HG03103 (cell line): ENCODE results near the gene ZMYND8.
"Not testable (repeated sequence)": the region's sequence is repeated elsewhere in the genome, so short reads cannot be mapped to it uniquely, and the experiment has no call there.

Experiments
- ATAC-seq: cut with Tn5 transposase; IDR thresholded peaks from one replicate; pipeline ENCODE4 v1.9.1; 2021; ENCODE audit warnings: low read depth; ENCODE audit not compliant: unreplicated experiment

ZMYND8 gene

DNA sequence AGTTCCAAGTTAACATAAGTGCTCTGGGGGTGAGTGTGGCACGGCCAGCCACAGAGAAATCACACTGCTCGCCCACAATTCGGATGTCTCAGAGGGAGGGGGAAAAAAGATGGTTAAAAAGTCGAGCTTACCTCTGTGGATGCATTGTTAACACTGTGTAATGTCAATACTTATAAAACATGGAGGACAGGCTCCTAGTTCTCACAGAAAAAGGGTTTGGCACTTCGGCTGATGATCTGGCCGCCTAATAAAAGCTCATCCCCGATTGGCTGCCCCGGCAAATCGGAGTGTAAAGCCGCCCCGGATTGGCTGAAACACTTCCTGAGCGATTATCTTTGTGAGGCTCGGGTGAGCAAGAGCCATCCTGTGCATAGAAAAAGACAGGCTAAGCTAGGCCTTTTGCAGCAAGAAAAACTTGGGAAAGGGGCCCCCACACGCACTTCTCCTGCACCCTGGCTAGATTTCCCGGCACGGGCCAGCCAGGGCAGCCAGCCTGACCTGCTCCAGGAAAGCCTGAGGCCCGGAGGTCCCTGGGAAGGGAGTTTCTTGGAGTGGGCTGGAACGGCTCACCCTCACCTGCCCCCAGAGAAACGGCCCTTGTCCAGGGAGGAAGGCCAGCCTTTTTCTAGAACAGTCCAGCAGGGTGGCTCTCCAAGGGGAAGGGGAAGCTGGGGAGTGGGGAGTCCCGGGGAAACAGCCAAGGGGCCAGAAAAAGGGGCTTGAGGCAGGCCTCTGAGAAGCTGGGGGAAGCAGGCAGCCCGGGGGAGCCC, at the start of gene ZMYND8:
TSS of gene ZMYND8 (minus strand) at position 174 of the 770 bp plus-strand sequence. CDS start at position 145, 29 bp downstream.
- ATAC-seq: peak; percentile 39

DNA sequence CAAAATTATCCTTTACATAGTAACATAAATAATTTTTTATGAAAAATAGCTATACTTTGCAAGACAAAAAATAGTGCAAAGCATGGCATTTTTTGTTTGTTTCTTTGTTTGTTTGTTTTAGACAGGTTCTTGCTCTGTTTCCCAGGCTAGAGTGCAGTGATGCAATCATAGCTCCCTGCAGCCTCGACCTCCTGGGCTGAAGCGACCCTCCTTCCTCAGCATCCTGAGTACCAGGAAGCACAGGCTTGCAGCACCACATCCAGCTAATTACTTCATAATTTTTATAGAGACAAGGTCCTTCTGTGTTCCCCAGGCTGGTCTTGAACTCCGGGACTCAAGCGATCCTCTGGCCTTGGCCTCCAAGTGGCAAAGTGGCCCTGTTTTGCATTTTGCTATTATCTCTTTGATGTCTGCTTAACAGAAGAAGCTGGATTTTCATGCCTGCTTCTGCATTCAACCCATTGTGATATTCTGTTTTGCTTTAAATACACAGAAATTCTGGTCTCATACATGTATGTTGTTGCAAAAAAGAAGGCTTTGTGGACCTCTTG, 49.4 kb upstream of the ZMYND8 start:
- no peak for ATAC-seq

DNA sequence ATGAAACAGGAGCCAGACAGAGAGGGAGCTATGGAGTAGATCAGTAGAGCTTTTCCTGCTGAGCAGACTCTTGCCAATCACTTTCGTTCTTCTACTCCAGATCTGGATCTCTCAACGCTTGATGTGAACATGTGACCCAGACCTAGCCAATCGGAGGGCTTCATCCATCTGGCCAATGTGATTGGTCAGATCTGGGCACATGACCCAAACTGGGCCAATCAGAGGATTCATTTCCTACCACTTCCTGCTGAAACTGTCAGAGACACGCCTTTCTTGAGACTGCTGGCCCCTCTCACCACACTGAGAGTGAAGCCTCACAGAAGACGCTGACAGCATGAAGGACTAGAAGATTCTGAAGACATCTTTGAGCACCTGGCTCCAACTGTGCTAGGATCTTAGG, 44.2 kb upstream of the ZMYND8 start:
- no peak for ATAC-seq

DNA sequence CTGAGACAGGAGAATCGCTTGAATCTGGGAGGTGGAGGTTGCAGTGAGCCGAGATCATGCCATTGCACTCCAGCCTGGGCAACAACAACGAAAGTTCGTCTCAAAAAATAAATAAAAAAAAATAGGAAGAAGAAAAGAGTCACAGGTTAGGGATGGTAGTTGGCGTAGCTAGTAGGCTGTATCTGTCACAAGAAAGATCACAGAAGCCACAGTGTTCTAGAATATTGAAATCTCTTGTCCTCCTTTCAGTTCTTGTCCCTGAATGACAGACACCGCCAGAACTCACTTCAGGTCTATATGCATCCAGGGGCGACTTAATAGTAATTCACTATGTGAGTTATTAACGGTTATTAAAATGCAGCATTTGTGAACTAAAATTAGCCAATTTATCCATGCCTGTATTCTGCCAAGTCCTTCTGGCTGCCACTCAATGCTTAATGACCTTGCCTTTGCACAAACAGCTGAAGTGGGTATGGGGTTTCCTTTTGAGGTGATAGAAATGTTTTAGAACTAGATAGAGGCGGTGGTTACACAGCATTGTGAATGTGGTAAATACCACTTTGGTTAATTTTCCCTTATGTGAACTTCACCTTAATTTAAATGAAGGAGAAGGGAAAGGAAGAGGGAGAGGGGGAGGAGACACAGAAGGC, 41.3 kb upstream of the ZMYND8 start:
- no peak for ATAC-seq

DNA sequence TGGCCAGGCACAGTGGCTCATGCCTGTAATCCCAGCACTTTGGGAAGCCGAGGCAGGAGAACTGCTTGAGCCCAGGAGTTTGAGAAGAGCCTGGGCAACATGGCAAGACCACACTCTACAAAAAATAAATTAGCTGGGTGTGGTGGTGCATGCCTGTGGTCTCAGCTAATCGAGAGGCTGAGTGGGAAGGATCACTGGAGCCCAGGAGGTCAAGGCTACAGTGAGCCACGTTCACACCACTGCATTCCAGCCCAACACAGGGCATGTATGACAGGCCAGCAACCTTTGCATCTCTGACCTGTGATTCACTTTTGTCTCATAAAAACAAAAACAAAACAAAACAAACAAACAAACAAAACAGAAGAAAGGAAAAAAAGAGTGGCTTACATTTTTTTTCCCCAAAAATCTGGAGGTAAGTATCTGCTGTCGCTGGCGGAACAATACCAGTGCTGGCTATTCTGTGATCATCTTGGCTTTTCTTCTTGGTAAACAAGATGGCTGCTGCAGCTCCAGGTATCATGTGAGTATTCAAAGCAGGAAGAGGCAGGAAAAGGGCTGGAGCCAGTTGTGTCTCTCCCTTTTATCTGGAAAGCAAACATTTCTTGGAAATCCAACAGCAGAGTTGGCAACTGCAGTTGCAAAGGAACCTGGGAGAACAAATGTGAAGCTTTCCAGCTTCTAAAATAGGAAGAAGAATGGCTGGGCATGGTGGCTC, 40.4 kb upstream of the ZMYND8 start:
- ATAC-seq: no peak

DNA sequence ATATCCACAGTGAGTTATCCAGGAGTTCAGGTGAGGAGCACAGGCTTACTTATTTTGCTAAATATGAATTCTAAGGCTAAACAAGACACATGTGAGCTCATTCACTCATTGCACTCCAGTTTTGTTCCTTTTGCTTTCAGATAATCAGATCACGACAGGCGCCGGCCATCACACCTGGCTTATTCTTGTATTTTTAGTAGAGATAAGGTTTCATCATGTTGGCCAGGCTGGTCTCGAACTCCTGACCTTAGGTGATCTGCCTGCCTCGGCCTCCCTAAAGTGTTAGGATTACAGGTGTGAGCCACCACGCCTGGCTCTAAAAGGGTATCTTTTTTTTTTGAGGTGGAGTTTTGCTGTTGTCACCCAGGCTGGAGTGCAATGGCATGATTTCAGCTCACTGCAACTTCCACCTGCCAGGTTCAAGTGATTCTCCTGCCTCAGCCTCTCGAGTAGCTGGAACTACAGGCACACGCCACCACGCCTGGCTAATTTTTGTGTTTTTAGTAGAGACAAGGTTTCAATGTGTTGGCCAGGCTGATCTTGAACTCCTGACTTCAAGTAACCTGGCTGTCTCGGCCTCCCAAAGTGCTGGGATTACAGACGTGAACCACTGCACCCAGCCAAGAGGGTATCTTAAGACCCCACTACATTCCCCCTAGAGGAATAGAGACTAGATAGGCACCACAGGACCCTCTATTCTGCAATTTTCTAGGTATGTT, 37.5 kb upstream of the ZMYND8 start:
- ATAC-seq: not testable (repeated sequence)

DNA sequence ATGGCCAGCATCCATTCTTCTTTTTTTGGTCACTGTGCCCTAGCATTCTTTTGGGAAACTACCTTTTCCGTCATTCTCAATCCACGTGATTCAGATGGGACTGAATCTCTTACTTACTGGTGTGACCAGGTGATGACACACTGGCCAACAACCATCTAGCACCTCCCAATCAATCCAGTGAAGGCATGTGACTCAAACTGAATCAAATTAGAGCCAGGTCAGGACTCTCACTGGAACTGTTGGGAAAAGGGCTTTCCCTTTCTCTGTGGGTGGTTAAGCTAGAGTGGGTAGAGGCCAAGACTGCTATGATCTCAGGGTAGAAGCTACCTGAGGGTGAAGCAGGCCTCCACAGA, 36.2 kb upstream of the ZMYND8 start:
- ATAC-seq: no peak

DNA sequence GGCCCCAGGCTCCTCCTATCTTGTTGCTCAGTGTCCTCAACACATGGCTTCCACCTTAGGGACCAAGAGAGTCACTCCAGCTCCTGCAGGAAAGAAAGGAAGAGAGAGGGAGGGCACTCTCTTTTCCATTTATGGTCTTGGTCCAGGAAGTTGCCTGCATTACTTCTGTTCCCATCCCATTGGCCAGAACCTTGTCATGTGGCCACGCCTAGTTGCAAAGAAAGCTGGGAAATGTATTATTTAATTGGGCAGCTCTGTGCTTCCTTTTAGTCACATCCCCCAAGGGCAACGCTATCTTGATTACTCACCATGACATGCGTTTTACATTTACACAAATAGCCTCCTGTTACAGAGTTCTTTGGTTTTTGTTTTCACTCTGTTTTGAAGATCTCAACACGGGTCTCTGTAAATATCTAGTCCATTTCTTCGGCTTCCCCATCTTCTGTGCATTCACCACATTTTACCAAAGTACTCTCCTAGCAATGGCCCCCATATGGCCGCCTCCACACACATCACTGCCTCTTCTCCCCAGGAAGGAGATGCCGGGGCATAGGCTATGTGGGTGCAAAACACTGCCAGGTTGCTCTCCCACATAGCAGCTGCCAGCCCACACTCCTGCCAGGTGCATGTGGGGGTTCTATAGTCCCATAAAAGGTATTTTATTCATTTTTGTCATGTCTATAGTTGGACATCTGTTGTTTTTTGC, 35.7 kb upstream of the ZMYND8 start:
- no peak for ATAC-seq

DNA sequence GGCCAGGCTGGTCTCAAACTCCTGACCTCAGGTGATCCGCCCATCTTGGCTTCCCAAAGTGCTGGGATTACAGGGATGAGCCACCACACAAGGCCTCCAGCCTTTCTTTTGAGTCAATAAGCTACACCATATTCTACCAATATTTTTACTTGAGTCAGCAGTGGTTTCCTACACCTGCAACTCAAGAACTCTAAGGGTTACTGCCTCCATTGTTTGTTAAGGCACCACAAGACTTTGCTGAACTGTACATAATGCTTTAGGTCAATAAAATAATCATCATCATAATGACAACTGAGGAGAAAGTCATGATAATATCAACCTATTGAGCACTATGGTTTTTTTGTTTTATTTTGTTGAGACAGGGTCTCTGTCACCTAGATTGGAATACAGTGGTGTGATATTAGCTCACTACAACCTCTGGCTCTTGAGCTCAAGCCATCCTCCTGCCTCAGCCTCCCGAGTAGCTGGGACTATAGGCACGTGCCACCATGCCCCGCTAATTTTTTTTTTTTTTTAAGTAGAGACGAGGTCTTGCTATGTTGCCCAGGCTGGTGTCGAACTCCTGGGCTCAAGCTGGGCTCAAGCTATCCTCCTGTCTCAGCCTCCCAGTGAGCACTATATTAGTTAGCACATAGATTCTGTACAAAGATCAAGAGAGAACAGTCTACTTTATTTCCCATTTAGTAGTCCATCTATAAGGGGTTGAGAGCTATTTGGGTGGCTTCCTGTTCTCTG, 34.9 kb upstream of the ZMYND8 start:
- ATAC-seq: no peak

DNA sequence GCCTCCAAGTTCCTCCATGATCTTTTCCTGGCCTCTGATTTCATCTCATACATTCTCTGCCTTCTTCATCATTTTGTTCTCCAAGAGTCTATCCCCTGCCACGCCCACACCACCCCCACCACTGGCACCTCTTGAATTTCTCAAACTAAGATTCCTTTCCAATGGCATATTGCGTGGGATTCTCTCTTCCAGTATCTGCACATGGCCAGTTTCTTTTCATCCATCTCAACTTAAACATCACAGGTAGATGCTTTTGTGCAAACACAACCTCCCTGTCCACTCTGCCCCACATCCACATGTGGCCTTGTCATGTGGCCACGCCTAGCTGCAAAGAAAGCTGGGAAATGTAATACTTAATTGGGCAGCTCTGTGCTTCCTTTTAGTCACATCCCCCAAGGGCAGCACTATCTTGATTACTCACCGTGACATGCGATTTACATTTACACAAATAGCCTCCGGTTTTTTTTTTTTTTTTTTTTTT, 33.4 kb upstream of the ZMYND8 start:
- no peak for ATAC-seq

DNA sequence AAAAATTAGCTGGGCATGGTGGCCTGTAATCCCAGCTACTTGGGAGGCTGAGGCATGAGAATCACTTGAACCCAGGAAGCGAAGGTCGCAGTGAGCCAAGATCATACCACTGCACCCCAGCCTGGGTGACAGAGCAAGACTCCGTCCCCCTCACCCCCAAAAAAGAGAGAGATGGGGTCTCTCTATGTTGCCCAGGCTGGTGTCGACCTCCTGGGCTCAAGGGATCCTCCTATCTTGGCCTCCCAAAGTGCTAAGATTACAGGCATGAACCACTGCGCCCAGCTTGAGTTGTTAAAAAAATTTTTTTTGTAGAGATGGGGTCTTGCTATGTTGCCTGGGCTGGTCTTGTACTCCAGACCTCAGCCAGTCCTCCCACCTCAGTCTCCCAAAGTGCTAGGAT, 29.5 kb upstream of the ZMYND8 start:
- not testable (repeated sequence) for ATAC-seq

DNA sequence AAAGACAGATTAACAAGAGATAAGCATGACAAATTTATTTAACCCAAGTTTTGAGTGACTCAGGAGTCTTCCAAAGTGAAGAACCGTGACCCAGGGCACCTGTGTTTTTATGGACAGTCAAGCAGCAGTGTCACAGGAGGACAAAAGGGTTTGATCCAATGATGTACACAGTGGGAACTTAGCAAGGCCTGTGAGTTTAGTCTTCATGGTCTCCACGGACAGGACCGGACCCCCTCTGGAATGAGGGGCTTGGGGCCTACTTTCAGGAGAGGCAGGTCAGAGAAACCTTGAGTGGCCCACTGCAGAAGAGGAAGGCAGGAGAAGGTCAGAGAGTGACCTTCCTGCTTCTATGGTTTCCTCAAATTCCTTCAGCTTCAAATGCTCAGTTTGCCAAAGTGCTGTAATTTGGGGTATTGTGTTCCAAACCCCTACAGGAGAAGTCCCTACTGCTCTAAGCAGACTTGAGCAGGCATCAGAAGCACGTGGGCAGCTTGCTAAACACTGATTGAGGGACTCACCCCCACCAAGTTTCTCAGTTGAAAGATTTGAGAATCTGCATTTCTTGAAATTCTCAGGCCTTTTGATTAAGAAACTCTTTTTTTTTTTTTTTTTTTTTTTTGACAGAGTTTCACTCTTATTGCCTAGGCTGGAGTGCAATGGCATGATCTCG, 26.4 kb upstream of the ZMYND8 start:
- ATAC-seq: no peak

DNA sequence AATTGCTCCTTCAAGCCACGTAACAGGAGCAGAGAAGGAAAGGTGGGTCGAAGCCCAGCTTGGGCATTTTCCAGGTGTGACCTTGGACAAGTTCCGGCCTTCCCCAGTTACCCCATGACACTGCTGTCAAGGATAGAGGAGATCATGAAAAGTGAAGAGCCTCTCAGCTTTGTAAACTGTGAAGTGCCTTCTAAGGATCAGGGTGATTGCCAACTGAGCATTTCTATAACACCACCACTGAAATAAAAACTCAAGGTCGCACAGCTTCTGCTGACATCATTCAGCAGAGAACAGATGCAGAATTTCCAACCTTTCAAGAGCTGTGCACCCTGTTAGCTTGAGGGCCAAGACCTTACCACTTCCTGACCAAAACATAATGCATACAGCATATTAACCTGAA, 24.0 kb upstream of the ZMYND8 start:
- ATAC-seq: no peak

DNA sequence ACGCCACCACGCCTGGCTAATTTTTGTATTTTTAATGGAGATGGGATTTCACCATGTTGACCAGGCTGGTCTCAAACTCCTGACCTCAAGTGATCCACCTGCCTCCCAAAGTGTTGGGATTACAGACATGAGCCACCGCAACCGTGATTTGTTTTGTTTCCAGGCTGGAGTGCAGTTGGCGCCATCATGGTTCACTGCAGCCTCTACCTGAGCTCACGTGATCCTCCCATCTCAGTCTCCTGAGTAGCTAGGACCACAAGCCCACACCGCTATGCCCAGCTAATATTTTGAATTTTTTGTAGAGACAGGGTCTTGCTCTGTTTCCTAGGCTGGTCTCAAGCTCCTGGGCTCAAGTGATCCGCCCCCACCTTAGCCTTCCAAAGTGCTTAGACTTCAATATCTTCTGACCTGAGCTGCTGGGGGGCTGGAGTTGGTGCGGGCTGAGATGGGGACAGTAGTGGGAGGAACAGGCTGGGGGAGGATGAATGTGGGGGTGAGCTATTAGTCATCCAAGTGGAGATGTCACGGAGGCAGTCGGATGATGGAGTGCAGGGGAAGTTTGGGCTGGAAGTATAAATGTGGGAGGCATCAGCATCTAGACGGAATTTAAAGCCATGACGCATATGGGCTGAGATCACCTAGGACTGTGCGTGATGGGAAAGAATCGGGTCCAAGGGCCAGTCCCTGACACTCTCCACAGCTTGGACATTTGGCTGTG, 23.1 kb upstream of the ZMYND8 start:
- no peak for ATAC-seq

DNA sequence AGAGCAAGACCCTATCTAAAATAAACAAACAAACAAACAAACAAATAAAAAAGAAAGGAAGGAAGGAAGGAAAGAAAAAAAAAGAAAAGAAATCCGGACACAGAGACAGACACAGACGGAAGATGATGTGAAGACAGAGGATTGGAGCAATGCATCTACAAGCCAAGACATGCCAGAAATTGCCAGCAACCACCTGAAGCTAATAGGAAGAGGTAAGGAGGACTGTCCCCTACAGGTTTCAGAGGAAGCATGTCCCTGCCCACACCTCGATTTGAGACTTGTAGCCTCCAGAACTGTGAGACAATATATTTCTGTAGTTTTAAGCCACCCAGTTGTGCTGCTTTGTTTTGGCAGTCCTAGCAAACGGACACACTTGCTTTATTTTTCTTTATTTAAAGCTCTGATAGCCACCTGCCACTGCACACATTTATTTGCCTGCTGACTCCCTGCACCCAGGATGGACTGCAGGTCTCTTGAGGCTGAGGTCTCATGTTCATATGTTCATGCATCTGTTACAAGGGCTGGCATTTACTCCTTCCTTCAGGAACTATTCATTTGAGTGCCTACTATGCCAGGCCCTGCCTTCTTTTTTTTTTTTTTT, 20.7 kb upstream of the ZMYND8 start:
- no peak for ATAC-seq

DNA sequence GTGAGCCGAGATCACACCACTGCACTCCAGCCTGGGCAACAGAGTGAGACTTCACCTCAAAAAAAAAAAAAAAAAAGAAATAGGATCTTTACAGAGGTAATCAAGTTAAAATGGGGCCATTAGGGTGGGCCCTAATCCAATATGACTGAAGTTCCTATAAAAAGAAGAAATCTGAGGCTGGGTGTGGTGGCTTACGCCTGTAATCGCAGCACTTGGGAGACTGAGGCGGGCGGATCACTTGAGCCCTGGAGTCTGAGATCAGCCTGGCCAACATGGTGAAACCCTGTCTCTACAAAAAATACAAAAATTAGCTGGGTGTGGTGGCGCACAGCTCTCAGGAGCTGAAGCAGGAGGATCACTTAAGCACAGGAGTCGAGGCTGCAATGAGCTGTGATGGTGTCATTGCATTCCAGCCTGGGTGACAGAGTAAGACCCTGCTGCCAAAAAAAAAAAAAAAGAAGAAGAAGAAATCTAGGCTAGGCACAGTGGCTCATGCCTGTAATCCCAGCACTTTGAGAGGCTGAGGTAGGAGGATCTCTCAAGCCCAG, 19.7 kb upstream of the ZMYND8 start:
- not testable (repeated sequence) for ATAC-seq

DNA sequence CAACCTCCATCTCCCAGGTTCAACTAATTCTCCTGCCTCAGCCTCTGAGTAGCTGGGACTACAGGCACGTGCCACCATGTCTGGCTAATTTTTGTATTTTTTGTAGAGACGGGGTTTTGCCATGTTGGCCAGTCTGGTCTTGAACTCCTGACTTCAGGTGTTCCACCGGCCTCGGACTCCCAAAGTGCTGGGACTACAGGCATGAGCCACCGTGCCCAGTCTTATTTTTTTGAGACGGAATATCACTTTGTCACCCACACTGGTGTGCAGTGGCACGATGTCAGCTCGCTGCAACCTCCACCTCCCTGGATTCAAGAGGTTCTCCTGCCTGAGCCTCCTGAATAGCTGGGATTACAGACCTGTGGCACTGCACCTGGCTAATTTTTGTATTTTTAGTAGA, 17.6 kb upstream of the ZMYND8 start:
- ATAC-seq: not testable (repeated sequence)
